Vagina (tissue), 2 donors: ENCODE results near the gene TMEM240. TPM values are rescaled to one million over a fixed set of nuclear protein-coding genes. Genes with fewer than 3 reads are reported as not detected.
"Not testable (repeated sequence)": the region's sequence is repeated elsewhere in the genome, so short reads cannot be mapped to it uniquely, and the experiment has no call there.

Experiments used
- DNase-seq, 2 donors: peaks; one replicate each; pipeline ENCODE4 v3.0.0-alpha.2; 2017; ENCODE audit errors: extremely low spot score in 2 of 2
- H3K27ac ChIP-seq: fragments of 200-600 bp; sonication (generic); one replicate; pipeline ENCODE4 v1.5.1; 2019
- H3K27me3 ChIP-seq: fragments of 200-600 bp; sonication (generic); one replicate; pipeline ENCODE4 v1.5.1; 2019
- H3K36me3 ChIP-seq, 2 donors: fragments of 200-600 bp; sonication (generic); one replicate each; pipeline ENCODE4 v1.5.1; 2017 to 2019
- H3K4me1 ChIP-seq: fragments of 200-600 bp; sonication (generic); one replicate; pipeline ENCODE4 v1.5.1; 2019
- H3K4me3 ChIP-seq, 2 donors: fragments of 200-600 bp; sonication (generic); 1 replicate in 1 of 2; 2 replicates in 1 of 2; pipeline ENCODE4 v1.5.1; 2016 to 2019
- H3K9me3 ChIP-seq: fragments of 200-600 bp; sonication (generic); one replicate; pipeline ENCODE4 v1.5.1; 2019
- CTCF ChIP-seq, 3 experiments: fragments of 450-650 bp in 2 of 3; fragments of 200-600 bp in 1 of 3; sonication (generic) in 1 of 3; IDR thresholded peaks; one replicate each; pipeline ENCODE4 v1.5.1; 2017 to 2019; ENCODE audit warnings: antibody characterized with exemption in 3 of 3, mild to moderate bottlenecking in 2 of 3, moderate library complexity in 2 of 3
- POLR2A ChIP-seq, 2 donors: fragments of 450-650 bp; IDR thresholded peaks; one replicate each; pipeline ENCODE4 v1.6.1; 2017; ENCODE audit warnings: antibody characterized with exemption in 2 of 2, mild to moderate bottlenecking in 2 of 2, moderate library complexity in 2 of 2
- POLR2AphosphoS5 ChIP-seq, 2 donors: sonication (generic); formaldehyde crosslinking; IDR thresholded peaks; one replicate each; pipeline ENCODE4 v1.9.0; 2017; ENCODE audit warnings: antibody characterized with exemption in 2 of 2, mild to moderate bottlenecking in 2 of 2, low read depth in 1 of 2; ENCODE audit not compliant: insufficient read depth in 1 of 2
- intact Hi-C: fragments of 100-400 bp; cut with DNase I; formaldehyde crosslinking; loops from one replicate; pipeline ENCODE4 v1.15.1; 2023
- total RNA-seq: library from RNA; depleted of rRNA; stranded (reverse); fragments of >200 nt; gene quantifications from one replicate; pipeline ENCODE4 v1.2.3, GENCODE V29; 2016

TMEM240 gene
- total RNA-seq, 1 donor from 2014 or later = 3.9 TPM

DNA sequence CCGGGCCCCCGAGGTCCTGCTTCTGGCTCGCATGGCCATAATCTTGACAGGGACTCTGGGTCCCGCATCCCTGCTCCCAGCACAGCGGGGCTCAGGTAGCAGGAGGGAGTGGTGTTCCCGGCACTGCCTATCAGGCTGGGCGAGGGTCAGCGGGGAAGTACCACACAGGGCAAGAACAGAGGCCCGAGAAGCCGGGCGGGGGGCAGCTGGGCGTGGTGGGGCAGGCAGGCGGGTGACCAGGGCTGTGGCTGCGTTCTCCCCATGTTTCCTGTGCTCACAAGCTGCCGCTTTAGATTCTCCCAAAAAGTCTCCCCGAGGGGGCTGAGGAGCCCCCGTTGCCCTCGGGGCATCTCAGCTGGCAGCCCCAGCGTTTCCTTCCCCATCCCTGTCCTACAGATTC, 50.6 kb downstream of the TMEM240 start:
- H3K4me1 ChIP-seq = no peaks in the 10 kb centered on the region
- intact Hi-C loops = no loop called here
- no peak overlapping the region for H3K27ac ChIP-seq
- TF ChIP-seq CTCF (IDR thresholded peaks at IDR 0.05) (no peak), POLR2AphosphoS5 (IDR thresholded peaks at IDR 0.05; ENCODE audit: insufficient read depth in 1 of 2, low read depth in 1 of 2) (no peak), POLR2A (IDR thresholded peaks at IDR 0.05) (no peak)
- no peak overlapping the region for H3K4me3 ChIP-seq
- no peak for DNase-seq
- H3K36me3 ChIP-seq = peaks cover 0 to 63% of the 10 kb centered on the region in 2 donors
- no peaks in the 10 kb centered on the region for H3K9me3 ChIP-seq
- H3K27me3 ChIP-seq = no peaks in the 10 kb centered on the region

DNA sequence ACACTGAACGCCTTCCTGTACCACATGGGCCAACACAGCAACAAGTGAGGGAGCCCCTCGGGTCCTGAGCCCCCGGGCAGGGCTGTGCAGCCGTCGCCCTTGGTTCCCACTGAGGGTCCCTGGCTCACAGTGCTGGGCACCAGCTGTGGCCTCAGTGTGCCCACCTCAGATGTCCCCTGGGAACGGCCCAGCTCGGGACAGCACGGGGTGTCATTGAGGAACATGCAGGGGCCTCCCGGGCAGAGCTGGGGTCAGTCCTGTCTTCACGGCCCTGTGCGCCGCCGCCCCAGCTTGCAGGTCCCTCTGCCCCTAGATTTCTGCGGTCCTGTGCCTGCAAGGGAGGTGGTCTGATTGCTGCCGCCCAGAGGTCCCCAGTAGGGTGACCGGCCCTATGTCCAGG, 51.2 kb downstream of the TMEM240 start:
- no peaks in the 10 kb centered on the region for H3K9me3 ChIP-seq
- TF ChIP-seq POLR2AphosphoS5 (IDR thresholded peaks at IDR 0.05; ENCODE audit: insufficient read depth in 1 of 2, low read depth in 1 of 2) = no peak
- no peak for TF ChIP-seq POLR2A (IDR thresholded peaks at IDR 0.05)
- no peak for TF ChIP-seq CTCF (IDR thresholded peaks at IDR 0.05)
- no peaks in the 10 kb centered on the region for H3K4me1 ChIP-seq
- H3K27me3 ChIP-seq = no peaks in the 10 kb centered on the region
- intact Hi-C loops = no loop called here
- peaks cover 0 to 64% of the 10 kb centered on the region in 2 donors for H3K36me3 ChIP-seq
- H3K27ac ChIP-seq = no peak overlapping the region
- H3K4me3 ChIP-seq = no peak overlapping the region
- no peak for DNase-seq

DNA sequence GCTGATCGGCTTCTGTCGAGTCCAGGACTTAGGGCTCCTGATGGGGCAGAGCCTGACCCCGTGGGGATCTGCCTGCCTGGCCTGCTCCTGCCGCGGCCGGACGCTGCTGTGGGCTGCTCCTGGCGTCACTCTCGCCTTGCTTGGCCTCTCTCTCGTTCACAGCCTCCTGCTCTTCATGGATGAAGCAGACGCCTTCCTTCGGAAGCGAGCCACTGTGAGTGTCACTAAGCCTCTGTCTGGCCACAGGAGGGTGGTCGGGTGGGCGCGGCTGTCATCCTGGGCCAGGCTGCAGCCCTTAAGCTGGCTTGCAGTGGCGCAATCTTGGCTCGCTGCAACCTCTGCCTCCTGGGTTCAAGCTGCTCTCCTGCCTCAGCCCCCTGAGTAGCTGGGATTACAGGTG, 52.7 kb downstream of the TMEM240 start:
- DNase-seq = no peak
- intact Hi-C loops = no loop called here
- no peaks in the 10 kb centered on the region for H3K9me3 ChIP-seq
- TF ChIP-seq CTCF (IDR thresholded peaks at IDR 0.05) (no peak), POLR2A (IDR thresholded peaks at IDR 0.05) (no peak), POLR2AphosphoS5 (IDR thresholded peaks at IDR 0.05; ENCODE audit: insufficient read depth in 1 of 2, low read depth in 1 of 2) (no peak)
- no peaks in the 10 kb centered on the region for H3K27me3 ChIP-seq
- no peak overlapping the region for H3K4me3 ChIP-seq
- no peaks in the 10 kb centered on the region for H3K4me1 ChIP-seq
- H3K36me3 ChIP-seq = peaks cover 0 to 70% of the 10 kb centered on the region in 2 donors
- H3K27ac ChIP-seq = no peak overlapping the region

DNA sequence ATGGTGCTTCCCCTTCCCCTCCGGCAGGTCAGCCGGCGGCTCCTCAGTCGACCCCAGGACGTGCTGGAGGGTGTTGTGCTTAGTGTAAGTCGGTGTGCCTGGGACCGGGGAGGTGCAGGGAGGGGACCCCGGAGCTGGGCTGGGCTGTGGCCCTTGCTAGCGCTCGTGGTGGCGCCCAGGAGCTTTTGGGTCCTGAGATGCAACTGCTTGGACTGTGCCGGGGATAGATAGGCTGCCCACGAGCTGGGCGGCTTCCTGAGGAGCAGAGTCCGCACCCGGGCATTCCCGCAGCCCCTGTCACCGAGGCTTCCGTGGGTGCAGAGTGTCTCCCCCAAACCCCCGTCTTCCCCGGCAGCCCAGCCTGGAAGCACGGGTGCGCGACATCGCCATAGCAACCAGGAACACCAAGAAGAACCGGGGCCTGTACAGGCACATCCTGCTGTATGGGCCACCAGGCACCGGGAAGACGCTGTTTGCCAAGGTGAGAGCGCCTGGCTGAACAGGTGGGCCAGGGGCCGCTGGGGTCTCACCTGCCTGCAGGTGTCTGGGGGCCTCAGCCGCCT, 54.6 kb downstream of the TMEM240 start:
- H3K27ac ChIP-seq, H3K4me3 ChIP-seq, H3K9me3 ChIP-seq, H3K27me3 ChIP-seq, intact Hi-C loops, H3K4me1 ChIP-seq, DNase-seq: not testable (repeated sequence)
- H3K36me3 ChIP-seq = peaks cover 0 to 63% of the 10 kb centered on the region in 2 donors

DNA sequence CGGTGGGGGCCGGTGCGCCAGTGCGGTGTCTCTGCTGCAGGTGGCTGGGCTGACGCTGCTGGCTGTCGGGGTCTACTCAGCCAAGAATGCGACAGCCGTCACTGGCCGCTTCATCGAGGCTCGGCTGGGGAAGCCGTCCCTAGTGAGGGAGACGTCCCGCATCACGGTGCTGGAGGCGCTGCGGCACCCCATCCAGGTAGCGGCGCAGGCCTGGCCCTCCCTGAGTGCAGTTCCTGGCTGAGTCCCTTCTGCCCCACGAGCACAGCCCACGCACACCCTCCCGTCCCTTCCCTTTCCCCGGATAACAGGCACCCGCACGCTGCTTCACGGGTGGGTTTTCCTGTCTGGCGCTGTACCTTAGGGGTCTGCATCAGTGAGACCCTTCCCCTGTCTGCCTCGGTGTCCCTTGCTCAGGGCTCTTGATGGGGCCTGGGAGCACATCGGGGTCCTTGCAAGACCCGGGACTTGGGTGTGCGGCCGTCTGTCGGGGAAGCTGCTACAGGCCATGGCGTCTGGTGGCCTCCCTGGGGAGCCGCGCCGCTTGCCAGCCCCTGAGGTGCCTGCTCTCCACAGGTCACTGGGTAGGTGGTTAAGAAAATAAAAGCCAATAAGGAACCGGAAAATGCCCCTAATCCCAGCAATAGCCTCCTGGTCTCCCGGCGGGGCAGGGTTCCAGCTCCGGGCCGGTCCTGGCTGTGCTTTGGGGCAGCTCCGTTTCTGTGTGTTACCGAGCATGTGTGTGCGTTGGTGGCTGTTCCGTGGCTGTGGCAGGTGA, 55.3 kb downstream of the TMEM240 start:
- H3K27me3 ChIP-seq, H3K27ac ChIP-seq, H3K9me3 ChIP-seq, DNase-seq, H3K4me1 ChIP-seq, H3K4me3 ChIP-seq, intact Hi-C loops: not testable (repeated sequence)
- peaks cover 0 to 59% of the 10 kb centered on the region in 2 donors for H3K36me3 ChIP-seq

Other genes with a start within 250 kb of the TMEM240 start
- 68.5 TPM for gene ACAP3, start 232.7 kb downstream of the TMEM240 start, total RNA-seq
- gene PUSL1, start 232.0 kb downstream of the TMEM240 start, total RNA-seq = 31.2 TPM
- gene INTS11, start 216.0 kb downstream of the TMEM240 start, total RNA-seq = 142 TPM
- gene CPTP, start 215.8 kb downstream of the TMEM240 start, total RNA-seq = 20.9 TPM
- gene TAS1R3, start 209.3 kb downstream of the TMEM240 start, total RNA-seq = 0.74 TPM
- 72.4 TPM for gene DVL1, start 191.2 kb downstream of the TMEM240 start, total RNA-seq
- gene MXRA8, start 182.1 kb downstream of the TMEM240 start, total RNA-seq = 136 TPM
- 94.5 TPM for gene AURKAIP1, start 165.4 kb downstream of the TMEM240 start, total RNA-seq
- 319 TPM for gene CCNL2, start 141.3 kb downstream of the TMEM240 start, total RNA-seq
- gene MRPL20, start 133.3 kb downstream of the TMEM240 start, total RNA-seq = 84.2 TPM
- gene ANKRD65, start 119.3 kb downstream of the TMEM240 start, total RNA-seq = 3.2 TPM
- 35.8 TPM for gene VWA1, start 104.9 kb downstream of the TMEM240 start, total RNA-seq
- gene ATAD3C, start 90.9 kb downstream of the TMEM240 start, total RNA-seq = not detected
- 17.7 TPM for gene ATAD3B, start 68.9 kb downstream of the TMEM240 start, total RNA-seq
- gene ATAD3A, start 28.5 kb downstream of the TMEM240 start, total RNA-seq = 21.9 TPM
- 105 TPM for gene SSU72, start 34.2 kb upstream of the TMEM240 start, total RNA-seq
- 6.1 TPM for gene FNDC10, start 59.5 kb upstream of the TMEM240 start, total RNA-seq
- 66.8 TPM for gene MIB2, start 74.9 kb upstream of the TMEM240 start, total RNA-seq
- 42.7 TPM for gene MMP23B, start 91.5 kb upstream of the TMEM240 start, total RNA-seq
- 16.5 TPM for gene CDK11B, start 118.4 kb upstream of the TMEM240 start, total RNA-seq
- gene SLC35E2B, start 152.2 kb upstream of the TMEM240 start, total RNA-seq = 38.3 TPM
- 35.6 TPM for gene CDK11A, start 183.7 kb upstream of the TMEM240 start, total RNA-seq
- 90.1 TPM for gene NADK, start 237.8 kb upstream of the TMEM240 start, total RNA-seq